ENCODE measurements around the gene CCDC85C.

The CCDC85C gene

DNA sequence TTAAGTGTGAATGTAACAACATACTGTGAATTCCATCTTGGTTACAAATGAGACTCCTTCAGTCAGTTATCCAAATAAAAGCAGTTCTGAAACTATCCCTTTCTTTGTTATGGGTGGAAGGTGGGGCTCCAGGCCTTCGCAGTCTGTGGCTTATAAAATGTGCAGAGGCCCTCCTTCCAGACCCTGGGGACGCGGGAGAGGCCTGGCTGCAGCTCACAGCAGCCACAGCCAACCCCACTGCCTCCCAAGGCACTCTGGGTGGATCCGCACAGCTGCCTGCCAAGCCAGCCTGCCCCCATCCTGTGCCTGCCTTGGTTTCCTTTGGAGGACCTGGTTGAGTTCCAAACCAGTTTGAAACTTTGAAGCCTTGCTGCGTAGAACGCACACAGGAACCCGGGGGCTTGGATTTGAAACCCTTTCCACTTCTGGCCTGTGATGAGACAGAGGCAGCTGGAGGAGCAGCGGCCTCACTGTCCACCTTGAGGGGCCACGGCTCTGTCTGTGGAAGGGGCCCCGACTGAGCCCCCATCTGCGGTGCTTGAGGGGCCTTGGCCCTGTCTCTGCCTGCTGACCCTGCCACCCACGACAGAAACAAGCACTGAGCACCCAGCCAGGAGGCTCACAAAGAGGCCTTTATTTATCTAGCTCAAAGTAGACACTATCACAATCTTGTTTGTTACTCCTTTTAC, 92.4 kb downstream of the CCDC85C start:
- TF ChIP-seq, protein P1, sequence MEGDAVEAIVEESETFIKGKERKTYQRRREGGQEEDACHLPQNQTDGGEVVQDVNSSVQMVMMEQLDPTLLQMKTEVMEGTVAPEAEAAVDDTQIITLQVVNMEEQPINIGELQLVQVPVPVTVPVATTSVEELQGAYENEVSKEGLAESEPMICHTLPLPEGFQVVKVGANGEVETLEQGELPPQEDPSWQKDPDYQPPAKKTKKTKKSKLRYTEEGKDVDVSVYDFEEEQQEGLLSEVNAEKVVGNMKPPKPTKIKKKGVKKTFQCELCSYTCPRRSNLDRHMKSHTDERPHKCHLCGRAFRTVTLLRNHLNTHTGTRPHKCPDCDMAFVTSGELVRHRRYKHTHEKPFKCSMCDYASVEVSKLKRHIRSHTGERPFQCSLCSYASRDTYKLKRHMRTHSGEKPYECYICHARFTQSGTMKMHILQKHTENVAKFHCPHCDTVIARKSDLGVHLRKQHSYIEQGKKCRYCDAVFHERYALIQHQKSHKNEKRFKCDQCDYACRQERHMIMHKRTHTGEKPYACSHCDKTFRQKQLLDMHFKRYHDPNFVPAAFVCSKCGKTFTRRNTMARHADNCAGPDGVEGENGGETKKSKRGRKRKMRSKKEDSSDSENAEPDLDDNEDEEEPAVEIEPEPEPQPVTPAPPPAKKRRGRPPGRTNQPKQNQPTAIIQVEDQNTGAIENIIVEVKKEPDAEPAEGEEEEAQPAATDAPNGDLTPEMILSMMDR (conservative IDR thresholded peaks at IDR 0.05; ENCODE audit: low read depth, low read length): no peak
- no peak overlapping the region for H3K4me3 ChIP-seq (ENCODE audit: low read length)
- no peak for DNase-seq (ENCODE audit: low read depth)

DNA sequence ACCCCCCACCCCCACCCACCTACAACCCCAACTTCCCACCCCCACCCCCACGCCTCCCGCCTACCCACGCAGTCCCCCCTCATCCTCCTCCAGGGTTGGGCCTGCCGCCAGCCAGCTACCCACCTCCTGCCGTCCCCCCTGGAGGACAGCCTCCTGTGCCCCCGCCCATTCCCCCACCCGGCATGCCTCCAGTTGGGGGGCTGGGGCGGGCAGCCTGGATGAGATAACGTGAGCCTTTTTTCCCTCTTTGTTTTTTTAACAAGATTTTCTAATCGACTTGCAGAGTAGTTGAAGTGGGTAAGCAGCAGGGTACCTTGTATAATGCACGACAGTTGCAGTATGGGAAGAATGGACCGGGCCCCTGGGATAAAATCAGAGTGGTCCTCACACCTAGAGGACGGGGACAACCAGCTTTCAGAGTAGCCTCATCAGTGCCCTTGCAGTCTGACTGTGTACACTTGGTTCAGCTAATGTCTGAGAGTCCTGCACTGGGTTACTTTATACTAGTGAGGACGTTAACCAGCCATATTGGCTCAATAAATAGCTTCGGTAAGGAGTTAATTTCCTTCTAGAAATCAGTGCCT, 93.4 kb downstream of the CCDC85C start:
- no peak overlapping the region for H3K4me3 ChIP-seq (ENCODE audit: low read length)
- TF ChIP-seq, protein P1 (conservative IDR thresholded peaks at IDR 0.05; ENCODE audit: low read depth, low read length): no peak
- no peak for DNase-seq (ENCODE audit: low read depth)

DNA sequence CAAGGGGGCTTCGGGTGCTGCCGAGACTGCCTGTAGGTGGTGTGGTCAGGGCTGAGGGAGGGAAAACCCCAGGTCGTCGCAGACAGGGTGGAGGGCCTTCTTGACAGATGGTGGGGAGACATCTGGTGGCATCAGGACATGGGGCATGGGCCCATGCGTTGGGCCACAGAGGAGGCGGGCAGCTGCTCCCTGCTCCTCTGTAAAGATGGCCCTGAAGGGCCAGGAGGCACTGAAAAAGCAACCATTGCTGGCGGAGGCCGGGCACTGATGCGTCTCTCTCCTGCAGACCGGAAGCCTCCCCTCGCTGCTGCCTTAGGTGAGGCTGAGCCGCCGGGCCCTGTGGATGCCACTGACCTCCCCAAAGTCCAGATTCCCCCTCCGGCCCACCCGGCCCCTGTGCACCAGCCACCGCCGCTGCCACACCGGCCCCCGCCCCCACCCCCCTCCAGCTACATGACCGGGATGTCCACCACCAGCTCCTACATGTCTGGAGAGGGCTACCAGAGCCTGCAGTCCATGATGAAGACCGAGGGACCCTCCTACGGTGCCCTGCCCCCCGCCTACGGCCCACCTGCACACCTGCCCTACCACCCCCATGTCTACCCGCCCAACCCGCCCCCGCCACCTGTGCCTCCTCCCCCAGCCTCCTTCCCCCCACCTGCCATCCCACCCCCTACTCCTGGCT, 94.0 kb downstream of the CCDC85C start:
- TF ChIP-seq, protein P1 (conservative IDR thresholded peaks at IDR 0.05; ENCODE audit: low read depth, low read length): no peak
- no peak overlapping the region for H3K4me3 ChIP-seq (ENCODE audit: low read length)
- DNase-seq (ENCODE audit: low read depth): no peak

DNA sequence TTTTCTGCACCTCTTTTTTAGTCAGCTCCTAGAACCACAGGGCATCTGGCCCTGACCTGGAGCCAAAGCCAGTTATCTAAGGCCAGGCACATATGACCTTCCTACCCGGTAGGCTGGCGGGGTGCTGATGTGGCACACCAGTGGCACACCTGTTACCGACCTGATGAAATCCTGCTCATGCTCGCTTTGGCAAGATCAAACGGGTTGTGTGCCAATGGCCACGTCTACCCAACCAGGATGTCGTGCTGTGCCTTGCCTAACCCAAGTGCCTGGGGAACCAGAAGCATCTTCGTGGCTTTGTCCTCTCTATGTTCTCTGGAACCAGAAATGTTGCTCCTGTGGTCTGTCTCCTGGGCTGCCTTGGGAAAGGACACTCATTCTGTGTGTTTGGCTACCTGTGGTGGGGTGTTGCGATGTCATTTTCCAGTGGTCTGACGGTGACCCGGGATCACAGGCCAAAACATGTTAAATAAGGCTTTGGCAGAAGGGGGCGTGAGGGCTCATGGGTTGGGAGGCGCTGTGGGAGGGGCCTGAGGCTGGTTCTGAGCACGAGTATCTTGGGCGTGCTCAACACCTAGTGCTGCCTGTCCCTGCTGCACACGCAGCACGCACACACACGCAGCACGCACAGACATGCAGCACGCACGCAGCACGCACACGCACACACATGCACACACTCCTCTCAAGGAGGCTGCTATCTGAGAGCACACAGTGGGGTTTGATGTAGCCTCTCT, 94.9 kb downstream of the CCDC85C start:
- H3K4me3 ChIP-seq (ENCODE audit: low read length): no peak overlapping the region
- TF ChIP-seq, protein P1 (conservative IDR thresholded peaks at IDR 0.05; ENCODE audit: low read depth, low read length): no peak
- no peak for DNase-seq (ENCODE audit: low read depth)

DNA sequence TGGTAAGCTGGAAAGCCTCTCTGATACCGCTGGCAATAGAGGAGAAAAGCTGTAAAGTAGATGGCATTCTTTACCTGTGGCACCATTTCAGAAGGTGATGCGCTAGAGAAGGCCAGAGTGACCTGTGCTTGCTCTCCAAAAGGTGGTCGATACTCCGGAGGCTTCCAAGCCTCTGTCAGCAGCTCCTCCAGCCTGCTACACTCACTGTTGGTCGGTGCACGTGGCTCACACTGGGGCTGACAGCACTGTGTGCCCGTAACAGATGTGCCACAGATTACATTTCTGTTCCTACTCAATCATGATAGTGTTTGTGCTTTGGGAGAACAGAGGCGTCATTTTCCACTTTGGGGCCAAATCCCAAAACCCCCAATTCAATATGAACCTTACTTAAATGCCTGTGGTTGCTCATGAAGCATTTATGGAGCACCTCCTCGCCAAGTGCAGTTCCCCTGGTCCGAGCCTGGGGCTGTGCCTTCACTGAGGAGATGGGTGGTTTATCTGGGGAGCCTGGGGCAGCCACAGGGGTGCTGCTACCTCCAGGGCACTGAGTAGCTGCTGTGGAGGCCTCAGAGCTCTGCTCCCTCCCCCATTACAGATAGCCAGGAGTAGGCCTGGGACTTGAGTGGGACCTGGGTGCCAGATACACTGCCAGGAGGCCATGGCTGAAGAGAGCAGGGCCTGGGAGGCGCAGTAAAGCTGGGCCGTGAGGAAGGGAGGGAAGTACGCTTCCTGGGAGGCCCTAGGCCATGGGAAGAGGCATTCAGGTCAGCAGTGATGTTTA, 96.0 kb downstream of the CCDC85C start:
- DNase-seq (ENCODE audit: low read depth): no peak
- TF ChIP-seq, protein P1 (conservative IDR thresholded peaks at IDR 0.05; ENCODE audit: low read depth, low read length): no peak
- H3K4me3 ChIP-seq (ENCODE audit: low read length): no peak overlapping the region

DNA sequence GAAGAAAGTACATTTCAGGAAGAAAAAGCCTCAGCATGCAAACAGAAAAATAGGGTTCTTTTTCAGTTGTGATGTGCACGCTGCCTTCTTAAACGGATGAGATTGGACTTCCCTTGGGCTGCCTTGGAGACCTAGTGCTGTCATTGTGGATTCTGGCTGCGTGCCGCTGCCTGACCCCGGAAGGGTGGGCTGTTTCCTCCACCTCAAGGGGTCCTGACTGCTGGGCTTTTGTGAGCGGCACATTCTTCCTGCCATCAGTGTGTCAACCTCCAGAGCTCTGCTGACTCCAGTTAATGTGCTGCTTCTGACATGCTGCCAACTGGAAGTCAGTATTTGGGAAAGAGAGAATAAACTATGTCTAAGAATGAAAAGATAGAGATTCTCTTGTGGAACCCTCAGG, 97.7 kb downstream of the CCDC85C start:
- no peak for DNase-seq (ENCODE audit: low read depth)
- no peak overlapping the region for H3K4me3 ChIP-seq (ENCODE audit: low read length)
- TF ChIP-seq, protein P1 (conservative IDR thresholded peaks at IDR 0.05; ENCODE audit: low read depth, low read length): no peak
